Measurements from ENCODE around the gene B4GALT2.

B4GALT2 gene

DNA sequence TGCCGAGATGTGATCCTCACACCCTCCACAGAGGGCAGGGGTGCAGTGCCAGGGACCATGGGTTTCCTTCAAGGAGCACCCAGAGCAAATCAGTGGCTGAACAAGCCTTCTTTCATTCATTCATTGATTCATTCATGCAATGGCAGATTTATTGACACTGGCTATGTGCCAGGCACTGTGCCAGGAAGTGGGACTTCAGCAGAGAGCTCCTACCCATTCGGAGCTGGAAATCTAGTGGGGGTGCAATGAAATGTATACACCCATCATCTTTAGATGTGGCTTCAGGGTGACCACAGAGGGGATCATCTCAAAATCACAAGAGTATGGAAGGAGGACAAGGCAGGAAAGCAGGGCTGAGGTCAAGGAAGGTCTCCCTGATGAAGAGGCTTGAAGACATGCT, 33.4 kb downstream of the B4GALT2 start:
- Histone ChIP-seq H2BK15ac (ENCODE audit: low read length) (no peak overlapping the region), H2BK120ac (ENCODE audit: low read depth, low read length) (no peak overlapping the region), H3K9me3 (replicated peaks in 1 of 2; ENCODE audit: control insufficient read depth in 2 of 2, insufficient read depth in 1 of 2, low read depth in 1 of 2, low read length in 2 of 2) (no peaks in the 10 kb centered on the region), H3K27ac (replicated peaks; ENCODE audit: low read length) (no peak overlapping the region), H3K4me1 (ENCODE audit: control insufficient read depth in 2 of 2, insufficient read depth in 1 of 2, low read depth in 1 of 2, low read length in 2 of 2) (peaks cover 18 to 26% of the 10 kb centered on the region in 2 donors), H3K18ac (ENCODE audit: low read length) (no peak overlapping the region), H3K4me2 (ENCODE audit: insufficient read depth, low read length, poor library complexity, severe bottlenecking) (no peak overlapping the region), H3K79me1 (ENCODE audit: low read depth, low read length) (peaks cover 5% of the 10 kb centered on the region), H3K14ac (ENCODE audit: low read length) (no peak overlapping the region), H2AFZ (ENCODE audit: low read length) (no peak overlapping the region), H3K27me3 (ENCODE audit: control insufficient read depth in 3 of 3, insufficient read depth in 3 of 3, low read depth in 1 of 3, low read length in 3 of 3) (no peaks in the 10 kb centered on the region), H4K8ac (ENCODE audit: low read depth, low read length) (no peak overlapping the region), H3K4ac (ENCODE audit: low read length) (no peak overlapping the region), H2BK5ac (ENCODE audit: low read length) (no peak overlapping the region), H2AK5ac (ENCODE audit: low read depth, low read length) (no peak overlapping the region), H3K23ac (ENCODE audit: low read depth, low read length, poor library complexity) (no peak overlapping the region), H3K9ac (ENCODE audit: low read depth, low read length, poor library complexity) (no peak overlapping the region), H3K36me3 (replicated peaks in 1 of 2; ENCODE audit: control insufficient read depth in 2 of 2, insufficient read depth in 2 of 2, low read length in 2 of 2) (peaks cover 0 to 11% of the 10 kb centered on the region in 2 donors), H3K4me3 (ENCODE audit: low read length in 2 of 2) (no peak overlapping the region), H4K91ac (ENCODE audit: low read depth, low read length, poor library complexity) (no peak overlapping the region), H2BK12ac (ENCODE audit: low read length) (no peak overlapping the region)
- WGBS, 2 donors (ENCODE audit: extremely low coverage in 2 of 2, insufficient read length in 2 of 2, insufficient replicate concordance in 1 of 2): no CpG with 5 or more reads among the region's 2 CpGs
- DNase-seq (ENCODE audit: low spot score): no peak

DNA sequence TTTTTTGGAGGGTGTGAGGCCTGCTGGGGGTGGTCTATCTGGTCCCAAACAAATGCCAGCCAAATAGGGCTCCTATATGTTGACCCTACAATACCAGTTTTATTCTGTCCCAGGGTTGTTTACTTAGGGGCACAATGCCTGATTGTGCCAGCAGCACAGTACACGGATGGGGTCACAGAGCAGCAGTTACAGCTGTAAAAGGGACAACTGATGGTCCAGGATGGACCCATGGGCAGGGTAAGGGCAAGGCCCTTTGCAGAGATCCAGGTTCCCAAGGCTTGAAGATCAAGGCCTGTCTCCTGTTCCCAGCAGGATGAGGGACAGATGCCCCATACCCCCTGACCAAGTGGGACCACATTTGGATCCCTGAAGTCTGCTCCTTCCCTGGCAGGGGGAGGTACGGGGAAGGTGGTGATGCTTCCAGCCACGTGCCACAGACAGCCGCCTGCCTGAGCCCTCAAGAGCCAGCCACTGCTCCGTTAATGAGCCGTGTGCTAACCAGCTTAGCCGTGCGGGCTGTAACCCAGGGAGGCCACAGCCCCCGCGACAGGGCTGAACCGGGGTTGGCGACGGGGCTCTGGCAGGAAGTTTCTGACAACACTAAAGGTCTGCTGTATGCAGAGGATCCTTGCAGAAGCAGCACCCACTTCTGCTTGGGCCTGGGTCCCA, 34.1 kb downstream of the B4GALT2 start:
- Histone ChIP-seq H3K4me3 (ENCODE audit: low read length in 2 of 2) (no peak overlapping the region), H3K14ac (ENCODE audit: low read length) (no peak overlapping the region), H3K79me1 (ENCODE audit: low read depth, low read length) (peaks cover 5% of the 10 kb centered on the region), H2BK15ac (ENCODE audit: low read length) (no peak overlapping the region), H3K27ac (replicated peaks; ENCODE audit: low read length) (no peak overlapping the region), H4K8ac (ENCODE audit: low read depth, low read length) (no peak overlapping the region), H3K4ac (ENCODE audit: low read length) (no peak overlapping the region), H2BK12ac (ENCODE audit: low read length) (no peak overlapping the region), H3K9ac (ENCODE audit: low read depth, low read length, poor library complexity) (no peak overlapping the region), H3K9me3 (replicated peaks in 1 of 2; ENCODE audit: control insufficient read depth in 2 of 2, insufficient read depth in 1 of 2, low read depth in 1 of 2, low read length in 2 of 2) (no peaks in the 10 kb centered on the region), H2AK5ac (ENCODE audit: low read depth, low read length) (no peak overlapping the region), H3K23ac (ENCODE audit: low read depth, low read length, poor library complexity) (no peak overlapping the region), H3K27me3 (ENCODE audit: control insufficient read depth in 3 of 3, insufficient read depth in 3 of 3, low read depth in 1 of 3, low read length in 3 of 3) (no peaks in the 10 kb centered on the region), H2BK5ac (ENCODE audit: low read length) (no peak overlapping the region), H3K4me2 (ENCODE audit: insufficient read depth, low read length, poor library complexity, severe bottlenecking) (no peak overlapping the region), H4K91ac (ENCODE audit: low read depth, low read length, poor library complexity) (no peak overlapping the region), H2AFZ (ENCODE audit: low read length) (no peak overlapping the region), H3K4me1 (ENCODE audit: control insufficient read depth in 2 of 2, insufficient read depth in 1 of 2, low read depth in 1 of 2, low read length in 2 of 2) (peaks cover 23 to 29% of the 10 kb centered on the region in 2 donors), H3K18ac (ENCODE audit: low read length) (peak overlapping the region; percentile 30), H2BK120ac (ENCODE audit: low read depth, low read length) (no peak overlapping the region), H3K36me3 (replicated peaks in 1 of 2; ENCODE audit: control insufficient read depth in 2 of 2, insufficient read depth in 2 of 2, low read length in 2 of 2) (peaks cover 0 to 12% of the 10 kb centered on the region in 2 donors)
- WGBS, 2 donors (ENCODE audit: extremely low coverage in 2 of 2, insufficient read length in 2 of 2, insufficient replicate concordance in 1 of 2): no CpG with 5 or more reads among the region's 13 CpGs
- DNase-seq (ENCODE audit: low spot score): no peak

DNA sequence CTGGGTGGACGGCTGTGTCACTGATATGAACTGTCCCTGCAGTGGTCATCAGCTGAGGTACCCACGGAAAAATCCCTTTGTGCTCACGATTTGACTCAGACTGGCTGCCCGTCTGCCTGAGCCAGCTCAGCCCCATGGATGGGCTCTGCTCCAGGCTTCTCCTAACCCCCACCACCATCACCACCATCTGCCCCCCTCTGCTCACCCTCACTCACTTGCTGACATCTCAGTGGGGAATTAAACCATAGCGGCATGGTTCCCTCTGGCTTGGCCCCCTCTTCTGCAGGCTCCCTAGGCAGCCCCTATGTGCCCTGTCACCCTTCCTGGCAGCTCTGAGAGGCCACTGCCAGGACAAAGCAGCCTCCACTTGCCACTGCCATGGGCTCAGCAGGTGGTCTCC, 34.9 kb downstream of the B4GALT2 start:
- no peak overlapping the region for H2AK5ac ChIP-seq (ENCODE audit: low read depth, low read length)
- H3K14ac ChIP-seq (ENCODE audit: low read length): no peak overlapping the region
- no peaks in the 10 kb centered on the region for H3K27me3 ChIP-seq (ENCODE audit: control insufficient read depth in 3 of 3, insufficient read depth in 3 of 3, low read depth in 1 of 3, low read length in 3 of 3)
- no peak overlapping the region for H4K91ac ChIP-seq (ENCODE audit: low read depth, low read length, poor library complexity)
- no peak overlapping the region for H3K18ac ChIP-seq (ENCODE audit: low read length)
- no peak overlapping the region for H2BK120ac ChIP-seq (ENCODE audit: low read depth, low read length)
- no peak overlapping the region for H4K8ac ChIP-seq (ENCODE audit: low read depth, low read length)
- DNase-seq (ENCODE audit: low spot score): no peak
- peak overlapping the region in 1 of 2 donors; percentile 42 for H3K4me3 ChIP-seq (ENCODE audit: low read length in 2 of 2)
- H3K9me3 ChIP-seq (replicated peaks in 1 of 2; ENCODE audit: control insufficient read depth in 2 of 2, insufficient read depth in 1 of 2, low read depth in 1 of 2, low read length in 2 of 2): no peaks in the 10 kb centered on the region
- peaks cover 23 to 29% of the 10 kb centered on the region in 2 donors for H3K4me1 ChIP-seq (ENCODE audit: control insufficient read depth in 2 of 2, insufficient read depth in 1 of 2, low read depth in 1 of 2, low read length in 2 of 2)
- no peak overlapping the region for H2AFZ ChIP-seq (ENCODE audit: low read length)
- no peak overlapping the region for H2BK15ac ChIP-seq (ENCODE audit: low read length)
- H3K23ac ChIP-seq (ENCODE audit: low read depth, low read length, poor library complexity): no peak overlapping the region
- no peak overlapping the region for H2BK5ac ChIP-seq (ENCODE audit: low read length)
- H3K79me1 ChIP-seq (ENCODE audit: low read depth, low read length): peaks cover 5% of the 10 kb centered on the region
- H3K4me2 ChIP-seq (ENCODE audit: insufficient read depth, low read length, poor library complexity, severe bottlenecking): no peak overlapping the region
- no peak overlapping the region for H3K27ac ChIP-seq (replicated peaks; ENCODE audit: low read length)
- no peak overlapping the region for H3K9ac ChIP-seq (ENCODE audit: low read depth, low read length, poor library complexity)
- H3K36me3 ChIP-seq (replicated peaks in 1 of 2; ENCODE audit: control insufficient read depth in 2 of 2, insufficient read depth in 2 of 2, low read length in 2 of 2): peaks cover 0 to 9% of the 10 kb centered on the region in 2 donors
- no CpG with 5 or more reads among the region's 5 CpGs for WGBS, 2 donors (ENCODE audit: extremely low coverage in 2 of 2, insufficient read length in 2 of 2, insufficient replicate concordance in 1 of 2)
- no peak overlapping the region for H2BK12ac ChIP-seq (ENCODE audit: low read length)
- no peak overlapping the region for H3K4ac ChIP-seq (ENCODE audit: low read length)

DNA sequence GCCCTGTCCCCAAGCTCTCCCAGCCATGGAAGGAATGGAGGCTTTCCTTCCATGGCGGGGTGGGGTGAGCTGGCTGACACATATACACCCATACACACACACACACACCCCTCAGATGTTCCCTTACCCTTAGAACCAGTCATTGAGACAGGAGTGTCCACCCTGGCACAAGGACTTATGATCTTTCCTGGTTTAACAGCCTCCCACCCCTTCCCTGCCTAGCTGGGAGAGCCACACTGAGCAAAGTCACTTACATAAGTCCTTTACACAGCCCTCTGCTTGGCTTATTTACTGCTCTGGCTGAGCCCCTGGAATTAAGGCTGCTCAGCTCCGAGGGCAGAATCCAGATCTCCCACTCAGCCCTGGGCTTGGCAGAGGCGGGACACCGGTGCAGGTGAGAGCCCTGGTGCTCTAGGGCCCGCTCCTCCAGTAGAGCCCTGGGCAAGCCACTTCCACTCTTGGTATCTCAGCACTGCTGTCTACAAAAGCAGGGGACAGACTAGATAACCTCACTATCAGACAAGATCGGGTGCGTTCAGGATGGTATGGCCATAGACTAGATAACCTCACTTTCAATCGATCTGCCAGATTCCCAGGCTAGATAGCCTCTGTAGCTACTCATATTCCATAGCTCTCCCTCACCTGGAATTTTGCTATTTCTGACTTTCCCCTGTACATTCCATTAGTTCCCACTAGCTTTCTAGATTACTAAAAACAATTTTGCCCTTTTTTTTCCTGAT, 35.5 kb downstream of the B4GALT2 start:
- H2BK5ac ChIP-seq (ENCODE audit: low read length): no peak overlapping the region

More for the DNA sequence above, 35.5 kb downstream of the B4GALT2 start:
- no peak overlapping the region for H2AK5ac ChIP-seq (ENCODE audit: low read depth, low read length)
- no peak overlapping the region for H3K14ac ChIP-seq (ENCODE audit: low read length)
- DNase-seq (ENCODE audit: low spot score): no peak
- no peak overlapping the region for H3K23ac ChIP-seq (ENCODE audit: low read depth, low read length, poor library complexity)
- no peak overlapping the region for H3K27ac ChIP-seq (replicated peaks; ENCODE audit: low read length)
- H4K91ac ChIP-seq (ENCODE audit: low read depth, low read length, poor library complexity): no peak overlapping the region
- peak overlapping the region; percentile 67 for H3K18ac ChIP-seq (ENCODE audit: low read length)
- no peak overlapping the region for H3K4me2 ChIP-seq (ENCODE audit: insufficient read depth, low read length, poor library complexity, severe bottlenecking)
- peaks cover 27 to 32% of the 10 kb centered on the region in 2 donors for H3K4me1 ChIP-seq (ENCODE audit: control insufficient read depth in 2 of 2, insufficient read depth in 1 of 2, low read depth in 1 of 2, low read length in 2 of 2)
- H2BK15ac ChIP-seq (ENCODE audit: low read length): no peak overlapping the region
- no peak overlapping the region for H3K4ac ChIP-seq (ENCODE audit: low read length)
- peak overlapping the region; percentile 26 for H2AFZ ChIP-seq (ENCODE audit: low read length)
- WGBS, 2 donors (ENCODE audit: extremely low coverage in 2 of 2, insufficient read length in 2 of 2, insufficient replicate concordance in 1 of 2): no CpG with 5 or more reads among the region's 8 CpGs
- no peaks in the 10 kb centered on the region for H3K9me3 ChIP-seq (replicated peaks in 1 of 2; ENCODE audit: control insufficient read depth in 2 of 2, insufficient read depth in 1 of 2, low read depth in 1 of 2, low read length in 2 of 2)
- no peak overlapping the region for H2BK12ac ChIP-seq (ENCODE audit: low read length)
- peaks cover 5% of the 10 kb centered on the region for H3K79me1 ChIP-seq (ENCODE audit: low read depth, low read length)
- peak overlapping the region; percentile 25 for H3K9ac ChIP-seq (ENCODE audit: low read depth, low read length, poor library complexity)
- peaks cover 0 to 9% of the 10 kb centered on the region in 2 donors for H3K36me3 ChIP-seq (replicated peaks in 1 of 2; ENCODE audit: control insufficient read depth in 2 of 2, insufficient read depth in 2 of 2, low read length in 2 of 2)
- peak overlapping the region in 1 of 2 donors; percentile 42 for H3K4me3 ChIP-seq (ENCODE audit: low read length in 2 of 2)
- no peaks in the 10 kb centered on the region for H3K27me3 ChIP-seq (ENCODE audit: control insufficient read depth in 3 of 3, insufficient read depth in 3 of 3, low read depth in 1 of 3, low read length in 3 of 3)
- no peak overlapping the region for H4K8ac ChIP-seq (ENCODE audit: low read depth, low read length)
- H2BK120ac ChIP-seq (ENCODE audit: low read depth, low read length): no peak overlapping the region
